T-helper 2 cell treated with Interferon-gamma antibody and Interleukin-4, amounts not matched to agents 100 ng/mL and 5 ng/mL, for 36 hours (primary cell): ENCODE results near the gene RASGEF1C. TPM values are rescaled to one million over a fixed set of nuclear protein-coding genes. Genes with fewer than 3 reads are reported as not detected.

Experiments
- intact Hi-C: fragments of 100-400 bp; cut with micrococcal nuclease; formaldehyde crosslinking; loops from one replicate; pipeline ENCODE4 v1.15.1; 2023
- total RNA-seq: library from RNA; stranded (reverse); gene quantifications from 2 replicates; pipeline ENCODE4 v1.2.3, GENCODE V29; 2022

The RASGEF1C gene
- total RNA-seq, 1 donor from 2014 or later: not detected

DNA sequence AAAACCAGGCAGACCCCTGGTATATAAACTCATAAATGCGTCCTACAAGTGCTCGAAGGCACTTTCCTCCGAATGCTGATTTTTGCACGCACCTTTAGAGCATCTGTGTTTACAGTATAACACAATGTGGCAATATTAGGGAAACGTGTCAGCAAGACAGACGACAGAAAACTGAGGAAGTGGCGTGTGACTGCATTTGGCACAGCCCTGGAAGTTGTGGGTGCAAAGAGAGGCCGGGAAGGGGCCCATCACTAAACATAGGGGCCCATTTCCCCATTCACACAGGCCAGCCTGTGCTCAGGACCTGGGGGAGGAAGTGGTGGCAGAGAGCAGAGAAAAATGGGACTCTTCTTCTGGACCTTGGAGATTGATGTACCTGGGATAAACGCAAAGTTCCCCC lies 48.2 kb downstream of the RASGEF1C start:
- intact Hi-C loops: no loop called here

DNA sequence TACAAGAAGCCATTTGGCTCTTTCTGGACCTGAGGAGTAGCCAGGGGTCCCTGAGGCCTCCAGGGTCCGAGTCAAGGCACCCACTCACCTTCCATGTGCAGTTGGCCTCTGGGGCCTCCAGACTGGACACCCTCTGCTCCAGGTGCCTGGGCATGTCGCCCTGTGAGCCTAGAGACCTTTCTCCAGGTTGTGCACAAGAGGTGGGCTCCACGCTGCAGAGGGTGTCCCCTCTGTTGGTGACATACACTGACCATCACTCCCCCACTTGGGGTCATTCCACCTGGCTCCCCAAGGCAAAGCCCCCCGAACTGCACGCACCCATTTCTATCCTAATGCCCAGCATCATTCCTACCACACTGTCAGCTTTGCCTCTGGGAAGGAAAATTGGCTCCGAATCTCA lies 48.8 kb downstream of the RASGEF1C start:
- intact Hi-C loops: no loop called here

DNA sequence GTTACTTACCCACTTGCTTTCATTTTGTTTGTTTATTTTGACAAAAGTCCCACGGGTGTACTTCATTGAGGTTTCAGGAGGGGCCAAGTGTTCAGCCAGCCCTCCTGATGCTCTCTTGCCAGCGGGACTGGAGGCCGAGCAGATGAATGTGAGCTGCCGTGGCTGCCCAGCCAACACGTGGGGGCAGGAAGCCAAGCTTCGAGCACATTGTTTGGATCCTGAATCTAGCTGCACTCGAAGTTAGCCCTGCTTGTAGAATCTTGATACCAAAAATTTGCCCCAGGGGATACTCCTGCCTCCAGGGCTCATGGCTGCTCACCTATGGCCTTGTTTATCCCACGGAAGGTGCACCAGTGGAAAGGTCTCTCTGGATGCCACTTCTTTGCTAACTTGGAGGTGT lies 49.3 kb downstream of the RASGEF1C start:
- intact Hi-C loops: no loop called here

DNA sequence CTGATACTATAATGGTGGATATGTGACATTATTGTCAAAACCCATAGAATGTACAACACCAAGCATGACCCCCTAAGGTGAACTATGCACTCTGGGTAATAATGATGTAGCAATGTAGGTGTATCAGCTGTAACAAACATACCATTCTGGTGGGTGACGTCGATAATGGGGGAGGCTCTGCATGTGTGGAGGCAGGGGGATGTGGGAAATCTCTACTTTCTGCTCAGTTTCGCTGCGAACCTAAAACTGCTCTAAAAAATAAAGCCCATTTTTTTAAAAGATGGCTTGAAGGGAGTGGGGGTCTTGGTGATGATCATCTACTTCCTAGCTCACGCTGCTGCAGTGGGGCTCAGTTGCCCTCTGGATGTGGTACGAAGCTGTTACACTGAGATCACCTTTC lies 51.1 kb downstream of the RASGEF1C start:
- intact Hi-C loops: no loop called here

DNA sequence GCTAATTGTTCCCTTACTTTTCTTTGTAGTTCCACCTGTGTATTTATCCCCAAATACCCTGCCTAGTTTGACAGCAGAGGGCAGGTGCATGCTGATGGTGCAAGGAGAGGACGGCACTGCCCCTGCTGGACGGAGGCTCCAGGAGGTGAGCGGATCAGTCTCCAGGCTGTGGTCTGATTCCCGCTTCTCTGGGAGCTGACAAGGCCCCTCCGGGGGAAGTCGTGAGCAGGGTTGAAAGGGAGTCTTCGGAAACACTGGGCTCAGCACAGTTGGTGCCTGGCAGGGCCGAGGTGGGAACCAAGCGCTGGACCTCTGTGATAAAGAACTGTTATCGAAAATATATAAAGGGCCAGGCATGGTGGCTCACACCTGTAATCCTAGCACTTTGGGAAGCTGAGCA lies 52.9 kb downstream of the RASGEF1C start:
- intact Hi-C loops: no loop called here

DNA sequence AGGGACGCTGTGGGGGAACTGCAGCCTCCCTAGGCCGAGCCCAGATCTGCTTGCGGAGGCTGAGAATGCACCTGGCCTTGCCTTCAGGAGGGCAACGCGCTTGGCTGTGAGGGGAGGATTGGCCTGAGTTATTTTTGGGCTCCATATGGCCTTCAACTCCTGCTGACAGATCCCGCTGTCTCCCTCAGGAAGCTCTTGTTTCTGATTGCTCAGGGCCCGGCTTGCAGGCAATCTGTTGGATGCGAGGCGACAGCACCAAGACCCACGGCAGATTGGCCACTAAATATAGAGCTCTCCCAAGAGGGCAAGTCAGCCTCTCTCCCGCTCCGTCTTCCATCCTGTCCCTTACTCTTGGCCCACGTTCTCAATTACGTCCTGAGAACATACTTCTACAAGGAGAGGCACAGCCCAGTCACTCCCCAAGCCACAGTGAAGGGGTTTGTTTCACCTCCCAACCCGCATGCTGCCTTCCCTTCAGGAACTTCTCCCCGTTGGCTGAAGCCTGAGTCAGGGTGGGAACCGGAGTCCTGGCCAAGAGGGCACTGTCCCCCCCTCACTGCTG lies 53.6 kb downstream of the RASGEF1C start:
- intact Hi-C loops: no loop called here

DNA sequence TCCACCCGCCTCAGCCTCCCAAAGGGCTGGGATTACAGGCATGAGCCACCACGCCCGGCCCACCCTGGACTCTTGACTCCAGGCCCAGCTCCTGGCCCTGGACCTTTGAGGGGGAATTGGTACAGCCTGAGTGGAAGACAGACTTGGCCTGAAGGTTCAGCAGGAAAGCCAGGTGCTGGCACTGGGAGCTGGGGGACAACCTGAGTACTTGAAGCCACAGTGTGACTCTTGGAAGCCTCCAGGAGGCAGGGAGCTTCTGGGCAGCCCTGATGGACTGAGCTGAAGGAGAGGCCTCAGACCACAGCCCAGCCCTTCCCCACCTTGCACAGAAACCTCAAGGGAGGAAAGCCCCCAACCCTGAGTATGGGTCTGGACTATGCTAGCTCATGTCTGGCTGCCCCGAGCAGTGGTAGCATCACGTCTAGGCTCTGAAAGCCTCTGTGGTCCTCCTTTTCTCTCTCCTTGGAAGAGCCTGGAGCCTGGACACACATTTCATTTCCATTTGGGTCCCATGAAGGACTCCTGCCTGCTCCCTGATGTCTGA lies 54.1 kb downstream of the RASGEF1C start:
- intact Hi-C loops: no loop called here

DNA sequence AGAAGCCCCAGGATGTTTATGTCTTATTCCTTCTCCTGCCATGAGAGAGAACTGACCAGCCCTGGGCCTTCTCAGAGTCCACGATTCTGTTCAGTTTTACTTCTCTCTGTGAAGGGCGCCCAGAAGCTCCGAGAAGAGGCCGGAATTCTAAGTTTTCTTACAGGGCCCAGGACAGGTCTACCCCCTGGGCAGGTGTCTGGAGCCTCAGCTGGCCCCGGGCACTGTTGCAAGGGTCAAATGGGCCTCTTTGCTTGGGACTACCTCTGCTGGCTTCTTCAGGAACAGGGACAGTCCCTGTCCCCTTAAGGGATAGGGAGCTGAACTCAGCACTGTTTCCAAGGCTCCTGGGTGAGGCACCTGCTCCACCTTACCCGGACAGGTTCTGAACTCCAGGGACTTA lies 55.0 kb downstream of the RASGEF1C start:
- intact Hi-C loops: no loop called here

DNA sequence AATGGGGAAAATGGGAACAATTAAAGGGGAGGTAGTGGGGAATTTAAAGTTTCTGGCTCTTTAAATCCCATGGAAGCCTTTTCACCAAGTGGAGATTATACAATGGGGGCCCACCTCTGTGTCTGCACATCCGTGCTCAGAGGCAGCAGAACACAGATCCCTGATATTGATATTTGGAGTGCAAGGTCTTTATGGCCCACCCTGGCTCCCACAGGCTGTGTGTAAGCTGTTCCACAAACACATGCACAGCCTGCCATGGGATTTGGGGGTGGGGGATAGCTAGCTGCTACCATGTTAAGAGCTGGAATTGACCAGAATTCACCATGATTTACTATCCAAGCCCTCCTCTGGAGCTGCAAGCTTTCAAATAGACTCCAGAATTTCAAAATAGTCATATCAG lies 55.9 kb downstream of the RASGEF1C start:
- intact Hi-C loops: no loop called here

DNA sequence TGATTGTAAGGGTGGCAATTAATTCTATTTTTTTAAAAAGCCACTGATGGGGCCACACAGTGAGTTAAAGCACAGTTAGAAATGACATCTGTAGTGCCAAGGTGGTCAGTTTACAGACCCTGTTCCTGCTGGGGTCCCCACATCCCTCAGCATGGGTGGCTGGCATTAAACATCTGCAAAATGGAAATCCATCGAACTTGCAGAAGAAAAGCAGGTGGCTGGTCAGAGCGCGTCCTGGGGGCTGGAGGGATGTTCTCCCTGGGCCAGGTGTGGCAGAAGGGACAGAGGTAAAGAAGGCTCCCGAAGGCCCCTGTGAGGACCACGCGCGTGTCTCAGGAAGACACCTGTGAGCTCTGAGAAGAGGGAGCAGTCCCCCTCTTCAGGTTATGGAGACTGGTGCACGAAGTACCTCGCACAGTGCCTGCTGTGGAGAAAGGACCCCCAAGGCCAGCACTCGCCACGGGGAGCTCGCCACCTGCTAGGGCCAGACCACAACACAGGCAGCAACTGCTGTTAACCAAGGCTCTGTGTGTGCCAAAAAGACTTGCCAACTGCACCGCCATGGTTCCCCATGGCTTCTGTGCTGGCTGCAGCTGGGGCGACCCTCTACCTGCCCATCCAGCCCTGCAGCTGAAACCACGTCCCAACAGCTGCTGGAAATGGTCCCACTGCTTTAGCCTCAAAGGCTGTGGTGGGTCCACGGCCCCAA lies 65.2 kb downstream of the RASGEF1C start:
- intact Hi-C loops: no loop called here

DNA sequence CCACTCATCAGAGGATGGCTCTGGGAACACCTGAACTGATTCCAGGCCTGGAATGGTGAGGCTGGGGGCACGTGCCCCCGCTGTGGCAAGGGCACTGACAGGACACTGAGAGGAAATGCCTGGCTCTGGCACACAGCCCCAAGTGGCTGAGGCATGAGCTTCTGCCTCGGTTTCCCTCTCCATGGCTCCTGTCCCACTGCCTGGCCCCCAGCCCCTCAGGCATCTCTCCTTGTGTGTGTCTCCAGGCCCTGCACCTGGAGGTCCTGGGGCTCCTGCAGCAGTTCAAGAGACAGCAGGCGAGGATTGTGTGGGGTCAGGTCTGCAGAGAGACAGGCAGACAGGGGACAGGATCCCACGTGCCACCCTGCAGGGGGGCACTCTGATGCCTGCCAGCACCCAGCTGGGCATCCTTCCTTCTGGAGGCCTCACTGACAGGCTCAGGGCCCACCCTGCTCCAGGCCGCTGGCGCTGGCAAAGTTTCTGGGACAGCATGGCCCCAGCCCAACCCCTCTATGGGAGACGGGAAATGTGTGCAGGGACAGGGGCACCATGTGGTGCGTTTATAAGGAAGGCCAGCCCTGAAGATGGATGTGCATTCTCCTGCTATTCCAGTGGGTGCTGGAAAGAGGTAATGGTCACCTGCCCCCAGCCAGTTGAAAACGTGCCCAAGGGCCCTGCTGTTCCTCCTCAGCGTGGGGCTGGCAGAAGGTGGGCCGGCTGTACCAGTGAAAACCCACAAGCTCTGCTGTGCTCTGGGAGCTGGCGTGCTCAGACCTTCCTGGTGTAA lies 66.0 kb downstream of the RASGEF1C start:
- intact Hi-C loops: no loop called here

DNA sequence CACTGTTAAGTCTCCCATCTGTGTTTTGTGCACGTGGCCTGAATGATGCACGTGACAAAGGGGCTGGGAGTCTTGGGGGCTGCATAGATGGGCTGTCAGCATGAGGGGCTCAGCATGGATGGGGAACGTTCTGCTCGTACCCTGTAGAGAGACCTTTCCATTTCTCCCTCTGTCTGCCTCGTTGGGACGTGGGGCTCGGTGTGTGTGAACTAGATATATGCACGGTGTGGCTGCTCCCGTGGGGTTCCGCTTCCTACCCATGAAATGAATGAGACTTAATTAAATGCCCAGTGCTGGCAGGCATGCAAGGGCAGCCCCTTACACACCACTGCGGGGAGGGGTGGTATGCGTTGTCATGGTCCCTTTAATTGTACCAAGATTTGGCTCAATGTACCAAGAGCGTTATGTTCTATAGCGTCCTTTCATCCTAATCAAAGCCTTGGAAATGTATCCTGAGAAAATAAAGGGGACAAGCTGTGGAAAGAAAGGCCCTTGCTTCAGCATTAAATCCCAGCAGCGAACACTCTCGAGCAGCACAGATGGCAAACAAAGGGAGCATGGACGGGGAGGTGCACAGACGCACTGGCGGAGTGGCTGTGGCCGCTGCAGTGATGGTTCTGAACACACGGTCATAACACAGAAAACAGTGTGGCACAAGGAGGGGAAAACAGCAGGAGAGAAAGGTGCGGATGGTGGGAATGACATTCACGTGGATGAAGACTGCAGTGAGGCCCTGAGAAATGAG lies 66.8 kb downstream of the RASGEF1C start:
- intact Hi-C loops: no loop called here

DNA sequence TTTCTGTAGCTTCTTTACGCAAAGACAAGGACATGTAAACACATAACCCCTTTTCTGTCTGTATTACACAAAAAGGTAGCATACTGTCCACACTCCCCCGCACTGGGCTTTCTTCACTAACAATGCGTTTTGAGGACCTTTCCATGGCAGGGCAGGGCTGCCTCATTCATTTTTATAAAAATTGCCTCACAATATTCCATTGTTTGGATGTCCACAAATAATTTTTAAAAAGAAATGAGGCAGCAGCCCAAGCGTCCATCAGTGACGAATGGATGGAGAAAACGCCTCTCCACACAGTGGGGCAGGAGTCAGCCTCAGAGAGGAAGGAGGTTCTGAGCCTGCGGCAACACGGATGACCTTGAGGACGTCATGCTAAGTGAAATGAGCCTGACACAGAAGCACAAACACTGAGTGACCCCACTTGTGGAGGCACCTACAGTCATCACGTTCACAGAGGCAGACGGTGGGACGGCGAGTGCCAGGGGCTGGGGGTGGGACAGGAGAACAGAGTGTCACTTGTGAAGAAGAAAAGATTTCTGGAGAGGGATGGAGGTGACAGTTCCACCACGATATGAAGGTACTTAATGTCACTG lies 67.8 kb downstream of the RASGEF1C start:
- intact Hi-C loops: no loop called here

DNA sequence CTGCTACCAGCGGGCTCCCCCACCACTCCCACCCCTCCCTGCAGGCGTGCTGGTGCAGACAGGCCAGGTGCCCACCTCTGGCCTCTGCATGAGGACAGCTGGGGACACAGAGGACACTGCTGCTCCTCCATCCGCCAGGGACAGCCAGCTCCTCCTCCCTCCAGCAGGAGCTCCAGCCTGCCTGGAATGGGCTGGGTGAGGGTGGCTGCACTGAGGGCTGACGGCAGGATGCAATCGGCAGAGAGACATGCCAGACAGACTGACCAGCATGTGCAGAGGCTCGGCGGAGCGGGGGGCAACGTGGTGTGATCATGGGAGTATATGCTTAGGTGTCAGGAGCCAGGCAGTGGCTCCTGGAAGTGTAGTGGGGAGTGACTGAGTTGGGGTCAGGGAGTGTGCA lies 68.4 kb downstream of the RASGEF1C start:
- intact Hi-C loops: no loop called here

DNA sequence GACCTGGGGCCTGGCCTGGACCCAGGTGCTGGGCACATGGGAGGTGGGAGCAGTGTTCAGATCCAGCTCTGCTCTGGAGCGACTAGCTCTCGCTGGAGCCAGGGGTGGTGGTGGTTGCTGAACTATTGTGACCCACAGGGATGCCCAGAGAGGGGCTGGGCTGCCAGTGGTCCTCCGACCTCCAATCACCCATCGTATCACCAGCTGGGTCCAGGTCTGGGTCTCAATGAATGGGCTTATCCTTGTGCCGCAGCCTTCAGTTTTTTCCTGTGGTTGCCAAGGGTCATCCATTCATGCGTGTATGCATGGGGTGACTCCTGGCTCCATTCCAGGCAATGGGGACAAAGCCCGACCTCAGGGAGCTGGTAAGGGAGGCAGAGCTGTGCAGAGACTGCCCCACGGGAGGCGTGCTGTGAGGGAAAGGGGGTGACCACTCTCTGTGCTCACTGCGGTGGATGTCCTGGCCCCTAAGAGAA lies 68.9 kb downstream of the RASGEF1C start:
- intact Hi-C loops: no loop called here

DNA sequence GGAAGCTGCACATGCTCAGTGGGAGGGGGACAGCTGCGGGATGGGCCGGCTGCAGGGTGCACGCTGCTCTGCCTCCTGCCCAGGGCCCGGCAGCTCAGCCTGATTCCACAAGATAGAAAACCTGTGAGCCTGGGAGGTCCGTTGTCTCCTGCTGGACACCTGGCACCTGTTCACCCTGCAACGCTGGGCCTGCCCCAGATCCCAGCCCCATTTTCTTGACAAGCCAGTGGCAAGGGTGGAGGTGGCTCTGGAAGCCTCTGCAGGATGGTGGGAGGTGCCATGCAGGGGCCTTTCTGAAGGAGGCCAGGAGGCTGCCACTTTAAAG lies 69.3 kb downstream of the RASGEF1C start:
- intact Hi-C loops: no loop called here

DNA sequence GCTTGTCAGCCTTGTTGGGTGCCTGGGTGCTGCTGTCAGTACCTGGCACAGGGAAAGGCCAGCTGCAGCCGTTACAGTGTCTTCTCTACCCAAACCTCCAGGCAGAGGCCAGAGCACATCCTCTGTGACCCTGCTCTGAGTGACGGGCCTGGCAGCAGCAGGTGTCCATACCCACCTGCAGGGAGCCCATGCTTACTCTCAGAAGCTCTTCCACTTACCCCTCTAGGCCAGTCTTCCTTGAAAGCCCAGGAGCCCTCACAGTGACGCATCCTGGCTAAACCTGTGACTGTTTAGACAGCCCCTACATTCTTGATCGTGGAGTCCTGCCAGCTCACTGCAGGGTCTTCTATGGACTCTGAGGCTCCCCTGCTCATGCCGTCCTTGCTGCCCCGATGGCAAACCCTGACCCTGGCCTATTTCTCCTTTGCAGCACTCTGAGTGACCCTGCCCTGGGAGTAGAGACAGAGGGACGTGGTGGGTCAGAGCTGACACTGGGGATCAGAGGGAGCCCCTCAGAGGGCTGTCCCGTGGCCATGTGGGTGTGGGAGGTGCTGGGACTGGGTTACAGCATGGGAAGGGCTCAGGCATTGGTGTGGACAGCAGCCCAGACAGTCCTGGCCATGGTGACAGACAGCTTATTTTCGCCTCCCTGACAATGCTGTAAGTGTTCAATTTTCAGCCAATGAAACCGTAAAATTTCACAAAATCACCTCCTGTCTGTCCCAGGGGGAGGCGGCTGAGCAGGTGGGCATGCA lies 69.9 kb downstream of the RASGEF1C start:
- intact Hi-C loops: no loop called here

DNA sequence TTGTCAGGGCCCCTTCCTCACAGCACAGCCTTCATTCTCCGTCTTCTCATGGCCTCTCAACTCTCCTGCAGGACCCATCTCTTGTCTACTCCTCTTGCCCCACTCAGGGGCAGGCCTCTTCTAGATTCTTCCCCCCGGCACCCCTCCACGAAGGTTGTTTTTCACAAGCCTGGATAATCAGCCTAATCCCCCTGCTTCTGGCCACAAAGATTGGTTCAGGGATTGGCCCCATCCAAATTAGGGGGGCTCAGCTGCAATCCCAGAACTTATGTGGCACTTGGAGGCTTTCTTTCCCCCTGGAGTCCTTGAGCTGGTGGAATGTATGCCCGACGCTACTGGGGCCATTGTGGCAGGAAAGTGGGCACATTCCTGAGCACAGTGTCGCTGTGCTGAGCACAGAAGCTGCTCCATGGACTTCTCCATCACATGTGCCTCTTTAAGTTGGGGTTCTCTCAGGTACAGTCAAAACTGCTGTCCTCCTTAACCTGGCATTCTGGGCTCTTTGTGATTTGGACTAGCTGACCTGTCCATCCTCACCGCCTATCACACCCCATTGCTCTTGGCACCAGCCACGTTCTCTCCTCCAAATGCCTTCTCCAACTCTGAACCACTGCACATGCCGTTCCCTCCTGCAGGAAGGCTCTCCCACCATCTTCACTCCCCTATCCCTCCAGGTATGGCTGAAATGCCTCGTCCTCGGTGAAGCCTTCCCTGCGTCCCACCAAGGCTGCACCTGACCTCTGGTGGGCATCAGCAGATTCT lies 70.6 kb downstream of the RASGEF1C start:
- intact Hi-C loops: no loop called here

DNA sequence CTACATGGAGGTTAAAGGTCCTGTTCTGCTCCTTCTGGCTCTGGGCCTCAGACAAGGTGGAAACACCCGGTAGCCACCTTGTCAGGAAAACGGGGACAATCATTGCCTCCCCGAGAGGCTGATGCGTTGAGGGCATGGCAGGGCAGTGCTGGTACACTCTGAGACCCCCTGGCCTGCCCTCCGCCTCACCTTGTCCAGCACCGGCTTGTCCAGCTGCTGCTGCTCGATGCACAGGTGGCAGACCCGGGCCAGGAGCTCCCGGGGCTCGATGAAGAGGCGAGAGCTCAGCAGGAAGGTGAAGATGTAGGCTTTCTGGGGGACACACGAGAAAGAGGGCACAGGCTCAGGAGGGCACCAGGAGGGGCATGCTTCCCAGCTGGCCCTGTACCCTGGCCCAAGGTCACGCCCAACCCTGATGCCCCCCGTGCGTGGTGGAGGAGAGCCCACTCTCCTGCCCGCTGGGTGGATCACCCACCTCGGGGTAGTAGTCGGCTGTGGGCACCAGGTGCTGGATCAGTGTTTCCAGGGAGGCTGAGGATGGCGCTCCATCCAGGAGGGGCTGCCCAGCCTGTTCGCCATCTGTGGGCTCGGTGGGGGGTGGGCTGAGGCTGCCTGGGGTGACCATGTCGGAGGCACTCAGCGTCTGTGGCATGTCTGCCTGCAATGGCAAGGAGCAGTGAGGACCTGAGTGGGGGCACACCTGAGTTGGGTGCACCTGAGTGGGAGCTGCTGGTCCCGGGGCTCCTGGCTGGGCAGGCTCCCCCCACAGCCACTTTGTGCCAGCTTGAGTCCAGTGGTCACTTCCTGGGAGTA lies 71.4 kb downstream of the RASGEF1C start:
- intact Hi-C loops: no loop called here
